Mesothelial cell of epicardium (in vitro differentiated cells): ENCODE results near the gene CBFB. TPM values are rescaled to one million over a fixed set of nuclear protein-coding genes. Genes with fewer than 3 reads are reported as not detected.
"Not testable (repeated sequence)": the region's sequence is repeated elsewhere in the genome, so short reads cannot be mapped to it uniquely, and the experiment has no call there.

ENCODE experiments used
- DNase-seq, 2 experiments: peaks; one replicate each; pipeline ENCODE4 v3.0.0; 2021; ENCODE audit warnings: low spot score in 2 of 2; ENCODE audit not compliant: unreplicated experiment in 2 of 2
- H3K27ac Mint-ChIP-seq: 2 replicates; pipeline ENCODE4 v1.8.0; 2021; ENCODE audit warnings: mixed read lengths
- H3K27me3 Mint-ChIP-seq: 2 replicates; pipeline ENCODE4 v1.8.0; 2021; ENCODE audit warnings: low read depth, mixed read lengths
- H3K36me3 Mint-ChIP-seq: 2 replicates; pipeline ENCODE4 v1.8.0; 2021; ENCODE audit warnings: mixed read lengths
- H3K4me1 Mint-ChIP-seq: 2 replicates; pipeline ENCODE4 v1.8.0; 2021; ENCODE audit warnings: mixed read lengths
- H3K4me3 Mint-ChIP-seq: 2 replicates; pipeline ENCODE4 v1.8.0; 2021; ENCODE audit warnings: mild to moderate bottlenecking, moderate library complexity, mixed read lengths
- H3K9me3 Mint-ChIP-seq: 2 replicates; pipeline ENCODE4 v1.8.0; 2021; ENCODE audit warnings: mixed read lengths
- CTCF ChIP-seq: fragments of 200-600 bp; sonication (generic); IDR thresholded peaks from one replicate; pipeline ENCODE4 v1.5.0; 2021; ENCODE audit warnings: antibody characterized with exemption; ENCODE audit not compliant: unreplicated experiment
- total RNA-seq: library from RNA; stranded (reverse); gene quantifications from 3 replicates; pipeline ENCODE4 v1.2.1, GENCODE V29; 2021

Gene CBFB
- total RNA-seq, 1 donor from 2014 or later, result 74.6 TPM

GRCh38 chr16:66991545-66992077 lies 37.3 kb upstream of the CBFB start:
- H3K36me3 Mint-ChIP-seq, result no peaks in the 10 kb centered on the region
- no peaks in the 10 kb centered on the region for H3K9me3 Mint-ChIP-seq
- no peak for DNase-seq
- H3K4me1 Mint-ChIP-seq, result no peaks in the 10 kb centered on the region
- H3K27ac Mint-ChIP-seq, result no peak overlapping the region
- no peak for TF ChIP-seq CTCF
- peaks cover 2% of the 10 kb centered on the region for H3K27me3 Mint-ChIP-seq
- no peak overlapping the region for H3K4me3 Mint-ChIP-seq

- H3K36me3 Mint-ChIP-seq, DNase-seq, H3K4me3 Mint-ChIP-seq, H3K9me3 Mint-ChIP-seq, H3K4me1 Mint-ChIP-seq, H3K27ac Mint-ChIP-seq: not testable (repeated sequence)
- H3K27me3 Mint-ChIP-seq, result peaks cover 10% of the 10 kb centered on the region
Measured at GRCh38 chr16:66993558-66993957, 35.4 kb upstream of the CBFB start.

- Mint-ChIP-seq H3K36me3 (no peaks in the 10 kb centered on the region), H3K9me3 (no peaks in the 10 kb centered on the region), H3K27ac (no peak overlapping the region), H3K27me3 (peaks cover 27% of the 10 kb centered on the region), H3K4me1 (peaks cover 7% of the 10 kb centered on the region), H3K4me3 (no peak overlapping the region)
- no peak for TF ChIP-seq CTCF
- DNase-seq, result no peak
Measured at GRCh38 chr16:66996324-66996982, 32.5 kb upstream of the CBFB start.

GRCh38 chr16:66996983-66997358 lies 32.0 kb upstream of the CBFB start:
- H3K9me3 Mint-ChIP-seq, result no peaks in the 10 kb centered on the region
- TF ChIP-seq CTCF, result no peak
- DNase-seq, result no peak
- peaks cover 32% of the 10 kb centered on the region for H3K27me3 Mint-ChIP-seq
- peaks cover 7% of the 10 kb centered on the region for H3K4me1 Mint-ChIP-seq
- H3K4me3 Mint-ChIP-seq, result no peak overlapping the region
- H3K36me3 Mint-ChIP-seq, result no peaks in the 10 kb centered on the region
- no peak overlapping the region for H3K27ac Mint-ChIP-seq

GRCh38 chr16:67000384-67001351 lies 28.3 kb upstream of the CBFB start:
- H3K4me3 Mint-ChIP-seq, result peak overlapping the region; percentile 68
- peak in 1 of 2 experiments; percentile 54 for DNase-seq
- peaks cover 6% of the 10 kb centered on the region for H3K36me3 Mint-ChIP-seq
- peaks cover 47% of the 10 kb centered on the region for H3K27me3 Mint-ChIP-seq
- no peak overlapping the region for H3K27ac Mint-ChIP-seq
- peaks cover 7% of the 10 kb centered on the region for H3K4me1 Mint-ChIP-seq
- no peak for TF ChIP-seq CTCF
- no peaks in the 10 kb centered on the region for H3K9me3 Mint-ChIP-seq

- Mint-ChIP-seq H3K4me1 (peaks cover 7% of the 10 kb centered on the region), H3K27me3 (peaks cover 47% of the 10 kb centered on the region), H3K36me3 (peaks cover 6% of the 10 kb centered on the region), H3K27ac (no peak overlapping the region), H3K9me3 (no peaks in the 10 kb centered on the region), H3K4me3 (no peak overlapping the region)
- no peak for DNase-seq
- TF ChIP-seq CTCF, result no peak
Measured at GRCh38 chr16:67001726-67002125, 27.2 kb upstream of the CBFB start.
